Measurements from ENCODE around the gene ZNF385D. TPM values are rescaled to one million over a fixed set of nuclear protein-coding genes. Genes with fewer than 3 reads are reported as not detected.

The ZNF385D gene
- polyA plus RNA-seq, 4 donors = under 0.01 to 0.87 (median 0.58) TPM; not detected in 1

DNA sequence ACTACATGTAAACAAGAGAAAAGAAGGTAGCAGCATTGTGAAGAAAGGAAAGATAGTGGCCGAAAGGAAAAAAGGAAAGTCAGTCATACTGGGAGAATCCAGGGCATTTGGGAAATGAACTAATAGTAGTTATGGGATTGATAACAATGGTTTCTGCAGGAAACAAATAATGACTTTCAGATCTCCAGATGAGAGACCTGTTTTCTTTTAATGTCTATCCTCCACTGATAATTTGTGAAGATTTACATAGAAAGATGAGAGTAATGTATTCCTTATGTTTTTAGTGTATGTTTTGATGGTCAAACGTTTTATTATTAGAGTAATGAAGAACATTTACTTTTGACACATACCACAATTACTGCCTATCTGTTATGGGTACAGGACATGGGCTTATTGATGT is 15.0 kb upstream of the ZNF385D start:
- Histone ChIP-seq H3K36me3 (ENCODE audit: control insufficient read depth in 3 of 3, insufficient read depth in 2 of 3, low read depth in 1 of 3, low read length in 3 of 3) (no peaks in the 10 kb centered on the region), H3K4me1 (ENCODE audit: control insufficient read depth in 3 of 3, insufficient read depth in 2 of 3, low read depth in 1 of 3, low read length in 2 of 3) (no peaks in the 10 kb centered on the region), H3K27ac (ENCODE audit: low read depth in 1 of 3, low read length in 2 of 3) (no peak overlapping the region), H3K4me3 (ENCODE audit: low read depth in 1 of 3, low read length in 3 of 3) (no peak overlapping the region), H3K9me3 (ENCODE audit: control insufficient read depth in 2 of 2, insufficient read depth in 1 of 2, low read depth in 1 of 2, low read length in 1 of 2) (no peaks in the 10 kb centered on the region), H3K27me3 (ENCODE audit: control insufficient read depth in 3 of 3, insufficient read depth in 3 of 3, low read length in 3 of 3) (no peaks in the 10 kb centered on the region)
- 56 to 60% (median 56%) methylated on average over 2 of the region's 2 CpGs for WGBS, 3 donors
- DNase-seq (no peak), FAIRE-seq (no peak)

DNA sequence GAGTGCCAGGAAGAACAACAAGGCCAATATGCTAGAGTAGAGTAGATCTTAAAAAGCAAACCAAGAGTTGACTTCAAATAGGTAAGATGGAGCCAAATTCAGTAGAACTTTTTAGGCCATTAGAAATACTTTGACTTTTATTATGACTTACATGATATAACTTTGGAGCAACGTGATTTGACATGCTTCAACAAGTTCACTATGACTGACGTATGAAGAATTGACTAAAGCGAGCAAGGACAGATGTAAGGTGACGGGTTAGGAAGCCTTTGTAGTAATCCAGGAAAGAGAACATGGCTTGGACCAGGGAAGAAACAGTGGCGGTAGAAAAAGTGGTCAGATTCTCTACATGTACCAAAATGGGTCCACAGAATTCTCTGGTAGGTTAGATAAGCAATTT is 4.9 kb upstream of the ZNF385D start:
- peaks cover 0 to 6% (median 0%) of the 10 kb centered on the region in 3 donors for H3K27me3 ChIP-seq (ENCODE audit: control insufficient read depth in 3 of 3, insufficient read depth in 3 of 3, low read length in 3 of 3)
- no peaks in the 10 kb centered on the region for H3K36me3 ChIP-seq (ENCODE audit: control insufficient read depth in 3 of 3, insufficient read depth in 2 of 3, low read depth in 1 of 3, low read length in 3 of 3)
- FAIRE-seq = no peak
- no peak overlapping the region for H3K4me3 ChIP-seq (ENCODE audit: low read depth in 1 of 3, low read length in 3 of 3)
- no peak for DNase-seq
- no peak overlapping the region for H3K27ac ChIP-seq (ENCODE audit: low read depth in 1 of 3, low read length in 2 of 3)
- H3K4me1 ChIP-seq (ENCODE audit: control insufficient read depth in 3 of 3, insufficient read depth in 2 of 3, low read depth in 1 of 3, low read length in 2 of 3) = no peaks in the 10 kb centered on the region
- 67 to 79% (median 72%) methylated on average over 5 of the region's 5 CpGs for WGBS, 3 donors
- no peaks in the 10 kb centered on the region for H3K9me3 ChIP-seq (ENCODE audit: control insufficient read depth in 2 of 2, insufficient read depth in 1 of 2, low read depth in 1 of 2, low read length in 1 of 2)

DNA sequence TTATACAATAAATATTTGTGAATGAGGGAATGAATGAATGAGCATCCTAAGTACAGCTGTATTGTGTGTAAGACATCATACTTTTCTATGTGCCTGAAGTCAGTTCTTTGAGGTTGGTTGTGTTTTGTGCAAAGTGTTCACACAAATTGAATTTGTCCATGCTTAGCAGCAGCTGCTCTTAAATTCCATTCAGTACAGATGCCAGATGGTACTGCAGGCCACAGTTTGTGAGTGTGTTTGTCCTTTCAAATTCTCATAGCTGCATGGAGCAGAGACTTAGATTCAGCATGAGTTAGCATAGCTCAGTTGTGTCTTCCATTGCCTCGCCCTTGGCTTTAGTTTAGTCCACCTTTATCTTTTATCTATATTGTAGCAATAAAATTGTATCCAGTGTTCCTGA is 3.8 kb upstream of the ZNF385D start:
- 37 to 69% (median 69%) methylated on average over 1 of the region's 1 CpG for WGBS, 3 donors
- Histone ChIP-seq H3K4me3 (ENCODE audit: low read depth in 1 of 3, low read length in 3 of 3) (no peak overlapping the region), H3K27me3 (ENCODE audit: control insufficient read depth in 3 of 3, insufficient read depth in 3 of 3, low read length in 3 of 3) (peaks cover 0 to 12% (median 0%) of the 10 kb centered on the region in 3 donors), H3K36me3 (ENCODE audit: control insufficient read depth in 3 of 3, insufficient read depth in 2 of 3, low read depth in 1 of 3, low read length in 3 of 3) (no peaks in the 10 kb centered on the region), H3K9me3 (ENCODE audit: control insufficient read depth in 2 of 2, insufficient read depth in 1 of 2, low read depth in 1 of 2, low read length in 1 of 2) (no peaks in the 10 kb centered on the region), H3K27ac (ENCODE audit: low read depth in 1 of 3, low read length in 2 of 3) (no peak overlapping the region), H3K4me1 (ENCODE audit: control insufficient read depth in 3 of 3, insufficient read depth in 2 of 3, low read depth in 1 of 3, low read length in 2 of 3) (no peaks in the 10 kb centered on the region)
- FAIRE-seq (no peak), DNase-seq (no peak)

DNA sequence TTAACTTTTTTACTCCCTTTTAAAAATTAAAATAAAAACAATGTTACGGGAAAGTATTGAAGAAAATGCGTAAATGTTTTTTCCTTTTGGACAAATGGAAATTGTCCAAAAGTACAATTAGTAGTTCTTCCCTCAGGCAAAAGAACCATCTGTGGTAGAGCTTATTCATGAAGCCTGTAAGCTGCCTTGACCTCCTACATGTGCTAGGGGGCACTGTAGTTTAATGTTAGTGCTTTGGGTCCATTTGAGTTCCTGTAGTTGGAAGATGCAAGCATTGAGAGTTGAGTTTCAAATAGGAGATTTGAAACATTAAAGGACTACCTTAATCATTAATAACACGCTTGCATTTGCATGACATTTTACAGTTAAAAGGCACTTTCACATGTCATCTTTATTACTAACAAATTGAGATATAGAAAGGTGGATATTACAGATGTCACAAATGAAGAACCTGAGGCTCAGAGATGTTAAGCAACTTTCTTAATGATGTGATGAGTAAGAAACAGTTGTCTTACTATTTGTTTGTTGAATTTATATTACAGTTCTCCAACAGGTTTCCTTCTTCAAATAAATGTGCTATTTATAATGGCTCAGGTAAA is 1.8 kb upstream of the ZNF385D start:
- H3K27ac ChIP-seq (ENCODE audit: low read depth in 1 of 3, low read length in 2 of 3) = no peak overlapping the region
- H3K4me1 ChIP-seq (ENCODE audit: control insufficient read depth in 3 of 3, insufficient read depth in 2 of 3, low read depth in 1 of 3, low read length in 2 of 3) = no peaks in the 10 kb centered on the region
- H3K27me3 ChIP-seq (ENCODE audit: control insufficient read depth in 3 of 3, insufficient read depth in 3 of 3, low read length in 3 of 3) = peaks cover 0 to 12% (median 0%) of the 10 kb centered on the region in 3 donors
- DNase-seq (no peak), FAIRE-seq (no peak)
- H3K36me3 ChIP-seq (ENCODE audit: control insufficient read depth in 3 of 3, insufficient read depth in 2 of 3, low read depth in 1 of 3, low read length in 3 of 3) = no peaks in the 10 kb centered on the region
- no peak overlapping the region for H3K4me3 ChIP-seq (ENCODE audit: low read depth in 1 of 3, low read length in 3 of 3)
- no peaks in the 10 kb centered on the region for H3K9me3 ChIP-seq (ENCODE audit: control insufficient read depth in 2 of 2, insufficient read depth in 1 of 2, low read depth in 1 of 2, low read length in 1 of 2)
- 21 to 37% (median 26%) methylated on average over 3 of the region's 3 CpGs for WGBS, 3 donors

DNA sequence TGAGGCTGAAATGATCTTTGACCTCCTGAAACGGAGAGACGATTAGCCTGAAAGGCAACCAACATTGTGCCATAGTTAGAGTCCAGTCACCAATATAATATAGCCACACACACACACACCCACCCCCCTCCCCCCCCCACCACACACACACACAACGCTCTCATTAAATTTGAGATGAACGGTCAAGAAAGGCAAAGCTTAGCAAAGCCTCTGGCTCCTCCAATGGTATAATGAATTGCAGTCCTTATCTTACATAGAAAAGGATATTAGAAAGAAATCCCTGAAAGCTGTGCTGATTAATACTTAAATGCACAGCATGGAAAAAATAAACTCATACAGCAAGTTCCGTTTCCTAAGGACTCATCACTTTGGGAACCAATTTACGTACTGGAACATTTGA is 876 bp upstream of the ZNF385D start:
- Histone ChIP-seq H3K27ac (ENCODE audit: low read depth in 1 of 3, low read length in 2 of 3) (no peak overlapping the region), H3K27me3 (ENCODE audit: control insufficient read depth in 3 of 3, insufficient read depth in 3 of 3, low read length in 3 of 3) (peaks cover 0 to 12% (median 0%) of the 10 kb centered on the region in 3 donors), H3K36me3 (ENCODE audit: control insufficient read depth in 3 of 3, insufficient read depth in 2 of 3, low read depth in 1 of 3, low read length in 3 of 3) (no peaks in the 10 kb centered on the region), H3K9me3 (ENCODE audit: control insufficient read depth in 2 of 2, insufficient read depth in 1 of 2, low read depth in 1 of 2, low read length in 1 of 2) (no peaks in the 10 kb centered on the region), H3K4me3 (ENCODE audit: low read depth in 1 of 3, low read length in 3 of 3) (no peak overlapping the region), H3K4me1 (ENCODE audit: control insufficient read depth in 3 of 3, insufficient read depth in 2 of 3, low read depth in 1 of 3, low read length in 2 of 3) (no peaks in the 10 kb centered on the region)
- DNase-seq (no peak), FAIRE-seq (no peak)
- 50 to 57% (median 54%) methylated on average over 6 of the region's 6 CpGs for WGBS, 3 donors

DNA sequence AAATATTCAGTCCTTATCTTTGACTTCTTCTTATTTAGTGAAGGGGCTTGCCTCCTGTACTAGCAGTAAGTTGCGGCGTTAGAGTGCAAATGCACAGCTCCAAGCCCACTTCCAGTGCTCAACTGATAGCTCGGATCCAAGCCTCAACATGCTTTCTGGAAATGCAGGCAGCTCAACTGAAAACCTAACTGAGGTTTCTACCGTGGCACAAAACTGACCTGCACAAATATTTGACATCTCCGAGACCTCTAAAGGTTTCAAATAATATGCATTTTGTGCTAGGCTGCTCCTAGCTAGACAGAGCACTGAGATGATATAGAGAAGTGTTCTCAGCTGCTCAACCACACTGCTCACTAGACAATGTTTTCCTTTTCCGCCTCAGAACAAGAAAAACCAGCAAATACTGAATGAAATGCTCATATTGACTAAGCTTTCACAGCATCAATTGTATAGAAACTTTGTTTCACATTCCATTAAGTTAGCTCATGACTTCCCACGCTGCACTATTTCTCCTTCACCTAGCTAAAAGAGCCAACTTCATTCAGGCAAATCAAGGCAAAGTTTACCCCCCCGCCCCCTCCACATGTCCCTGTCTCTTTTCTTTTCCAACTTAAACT is 822 bp downstream of the ZNF385D start:
- DNase-seq = no peak
- Histone ChIP-seq H3K27me3 (ENCODE audit: control insufficient read depth in 3 of 3, insufficient read depth in 3 of 3, low read length in 3 of 3) (peaks cover 0 to 12% (median 0%) of the 10 kb centered on the region in 3 donors), H3K36me3 (ENCODE audit: control insufficient read depth in 3 of 3, insufficient read depth in 2 of 3, low read depth in 1 of 3, low read length in 3 of 3) (no peaks in the 10 kb centered on the region), H3K27ac (ENCODE audit: low read depth in 1 of 3, low read length in 2 of 3) (no peak overlapping the region), H3K4me1 (ENCODE audit: control insufficient read depth in 3 of 3, insufficient read depth in 2 of 3, low read depth in 1 of 3, low read length in 2 of 3) (no peaks in the 10 kb centered on the region), H3K4me3 (ENCODE audit: low read depth in 1 of 3, low read length in 3 of 3) (peak overlapping the region in 1 of 3 donors; percentile 52), H3K9me3 (ENCODE audit: control insufficient read depth in 2 of 2, insufficient read depth in 1 of 2, low read depth in 1 of 2, low read length in 1 of 2) (no peaks in the 10 kb centered on the region)
- WGBS, 3 donors = 29 to 43% (median 36%) methylated on average over 8 of the region's 8 CpGs
- no peak for FAIRE-seq

DNA sequence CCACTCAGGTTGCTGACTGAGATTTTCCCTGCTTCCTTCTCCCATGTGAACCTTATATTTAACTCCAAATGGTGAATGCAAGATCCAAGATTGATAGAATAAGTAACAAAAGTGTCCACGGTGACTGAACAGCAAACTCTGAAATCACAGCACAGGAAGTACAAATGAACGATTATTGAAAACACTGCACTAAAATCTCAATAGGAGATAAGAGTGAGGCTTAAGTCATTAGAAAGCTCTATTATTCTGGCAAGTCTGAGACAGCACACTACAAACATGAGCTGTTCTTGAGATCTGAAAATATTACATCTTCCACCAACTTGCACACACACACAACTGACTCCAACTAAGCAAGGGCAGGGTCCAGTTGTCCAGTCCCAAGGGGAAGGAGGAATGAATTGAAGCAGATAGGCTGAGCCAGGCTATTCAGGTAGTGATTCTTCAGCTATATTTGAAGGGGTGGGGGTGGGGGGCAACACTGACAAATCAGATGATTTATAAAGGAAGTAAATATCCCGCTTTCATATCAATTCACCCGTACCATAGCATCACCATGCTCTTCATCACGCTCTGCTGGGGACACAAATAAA is 2.9 kb downstream of the ZNF385D start:
- Histone ChIP-seq H3K36me3 (ENCODE audit: control insufficient read depth in 3 of 3, insufficient read depth in 2 of 3, low read depth in 1 of 3, low read length in 3 of 3) (no peaks in the 10 kb centered on the region), H3K4me3 (ENCODE audit: low read depth in 1 of 3, low read length in 3 of 3) (no peak overlapping the region), H3K4me1 (ENCODE audit: control insufficient read depth in 3 of 3, insufficient read depth in 2 of 3, low read depth in 1 of 3, low read length in 2 of 3) (no peaks in the 10 kb centered on the region), H3K9me3 (ENCODE audit: control insufficient read depth in 2 of 2, insufficient read depth in 1 of 2, low read depth in 1 of 2, low read length in 1 of 2) (peaks cover 0 to 4% of the 10 kb centered on the region in 2 donors), H3K27ac (ENCODE audit: low read depth in 1 of 3, low read length in 2 of 3) (no peak overlapping the region), H3K27me3 (ENCODE audit: control insufficient read depth in 3 of 3, insufficient read depth in 3 of 3, low read length in 3 of 3) (peaks cover 0 to 12% (median 0%) of the 10 kb centered on the region in 3 donors)
- 70 to 73% (median 71%) methylated on average over 5 of the region's 5 CpGs for whole genome bisulfite sequencing, 3 donors
- DNase-seq (no peak), FAIRE-seq (no peak)

DNA sequence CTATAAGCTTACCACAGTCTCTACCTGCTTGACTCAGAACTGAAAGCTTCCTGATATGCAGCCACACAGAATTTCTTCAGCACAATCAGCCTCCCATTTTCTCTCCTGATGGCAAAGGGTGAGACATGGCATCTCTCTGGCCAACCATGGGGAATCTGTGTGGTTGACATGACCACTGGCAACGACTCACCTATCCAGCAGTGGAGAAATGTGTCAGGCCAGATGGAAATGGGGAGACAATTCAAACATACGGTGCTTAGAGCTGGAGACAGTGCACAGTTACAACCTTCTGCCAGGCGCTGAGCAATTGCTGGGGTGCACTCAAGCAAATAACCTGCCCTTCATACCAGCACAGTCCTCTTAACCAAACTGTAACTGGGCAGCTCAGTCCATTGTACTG is 3.6 kb downstream of the ZNF385D start:
- 49 to 70% (median 57%) methylated on average over 3 of the region's 3 CpGs for WGBS, 3 donors
- Histone ChIP-seq H3K36me3 (ENCODE audit: control insufficient read depth in 3 of 3, insufficient read depth in 2 of 3, low read depth in 1 of 3, low read length in 3 of 3) (no peaks in the 10 kb centered on the region), H3K27me3 (ENCODE audit: control insufficient read depth in 3 of 3, insufficient read depth in 3 of 3, low read length in 3 of 3) (peaks cover 0 to 12% (median 0%) of the 10 kb centered on the region in 3 donors), H3K9me3 (ENCODE audit: control insufficient read depth in 2 of 2, insufficient read depth in 1 of 2, low read depth in 1 of 2, low read length in 1 of 2) (peaks cover 0 to 4% of the 10 kb centered on the region in 2 donors), H3K4me3 (ENCODE audit: low read depth in 1 of 3, low read length in 3 of 3) (no peak overlapping the region), H3K27ac (ENCODE audit: low read depth in 1 of 3, low read length in 2 of 3) (no peak overlapping the region), H3K4me1 (ENCODE audit: control insufficient read depth in 3 of 3, insufficient read depth in 2 of 3, low read depth in 1 of 3, low read length in 2 of 3) (no peaks in the 10 kb centered on the region)
- FAIRE-seq = no peak
- no peak for DNase-seq
